Lower lobe of right lung (tissue), 2 donors: ENCODE measurements around the gene KAZALD1. TPM values are rescaled to one million over a fixed set of nuclear protein-coding genes. Genes with fewer than 3 reads are reported as not detected.

Experiments
- ATAC-seq, 2 donors: fragments of 200-7000 bp; cut with Tn5 transposase; one replicate each; pipeline ENCODE4 v1.9.1; 2020 to 2022; ENCODE audit warnings: mild to moderate bottlenecking in 2 of 2, moderate library complexity in 2 of 2
- DNase-seq: peaks from one replicate; pipeline ENCODE4 v3.0.0-alpha.2; 2020
- H3K27ac ChIP-seq: fragments of 200-600 bp; one replicate; pipeline ENCODE4 v1.8.0; 2022
- H3K27me3 ChIP-seq: fragments of 200-600 bp; one replicate; pipeline ENCODE4 v1.8.0; 2022; ENCODE audit warnings: low read depth
- H3K36me3 ChIP-seq: fragments of 200-600 bp; one replicate; pipeline ENCODE4 v1.8.0; 2022; ENCODE audit warnings: mild to moderate bottlenecking
- H3K4me1 ChIP-seq: fragments of 200-600 bp; one replicate; pipeline ENCODE4 v1.8.0; 2022
- H3K4me3 ChIP-seq: fragments of 200-600 bp; one replicate; pipeline ENCODE4 v1.8.0; 2022; ENCODE audit warnings: mild to moderate bottlenecking
- H3K9me3 ChIP-seq: fragments of 200-600 bp; one replicate; pipeline ENCODE4 v1.8.0; 2022
- CTCF ChIP-seq: fragments of 200-600 bp; IDR thresholded peaks from one replicate; pipeline ENCODE4 v1.8.0; 2022; ENCODE audit warnings: antibody characterized with exemption, mild to moderate bottlenecking
- intact Hi-C: fragments of 100-400 bp; cut with DNase I; formaldehyde crosslinking; loops from one replicate; pipeline ENCODE4 v1.11.0; 2022
- total RNA-seq: library from RNA; stranded (reverse); fragmentation: NEBNext Ultra II Directional; extraction: Animal tissue kit (Norgen Biotek cat#: 25700); gene quantifications from one replicate; pipeline ENCODE4 v1.2.1, GENCODE V29; 2021
- donor health status: DM: no; HTN: yes; CAD: no; lungs with severe emphysema.

Gene KAZALD1
- total RNA-seq, 1 donor from 2014 or later = 9.9 TPM

- DNase-seq = peak; percentile 67
Measured at GRCh38 chr10:101095550-101096213, 33.9 kb downstream of the KAZALD1 start.

GRCh38 chr10:101096378-101096777 is 34.6 kb downstream of the KAZALD1 start:
- intact Hi-C loops = no loop called here
- no peak overlapping the region for H3K27ac ChIP-seq

More at GRCh38 chr10:101095550-101096213, 33.9 kb downstream of the KAZALD1 start:
- peak; percentile 82 to 87 for ATAC-seq
- no peak overlapping the region for H3K4me3 ChIP-seq
- H3K27ac ChIP-seq = no peak overlapping the region
- intact Hi-C loops = no loop called here
- no peaks in the 10 kb centered on the region for H3K36me3 ChIP-seq
- H3K27me3 ChIP-seq = peaks cover 92% of the 10 kb centered on the region
- no peaks in the 10 kb centered on the region for H3K9me3 ChIP-seq
- TF ChIP-seq CTCF = peak; percentile 81
- H3K4me1 ChIP-seq = no peaks in the 10 kb centered on the region

GRCh38 chr10:101097881-101098280 is 36.1 kb downstream of the KAZALD1 start:
- ATAC-seq (no peak), DNase-seq (no peak)
- Histone ChIP-seq H3K27ac (no peak overlapping the region), H3K9me3 (no peaks in the 10 kb centered on the region), H3K4me3 (no peak overlapping the region), H3K4me1 (no peaks in the 10 kb centered on the region), H3K36me3 (no peaks in the 10 kb centered on the region), H3K27me3 (peaks cover 80% of the 10 kb centered on the region)
- TF ChIP-seq CTCF = no peak
- intact Hi-C loops = no loop called here

More at GRCh38 chr10:101096378-101096777, 34.6 kb downstream of the KAZALD1 start:
- Histone ChIP-seq H3K36me3 (no peaks in the 10 kb centered on the region), H3K9me3 (no peaks in the 10 kb centered on the region), H3K27me3 (peaks cover 91% of the 10 kb centered on the region), H3K4me1 (no peaks in the 10 kb centered on the region), H3K4me3 (no peak overlapping the region)
- no peak for DNase-seq
- no peak for TF ChIP-seq CTCF
- no peak for ATAC-seq

GRCh38 chr10:101099901-101100300 is 38.1 kb downstream of the KAZALD1 start:
- Histone ChIP-seq H3K36me3 (no peaks in the 10 kb centered on the region), H3K4me1 (no peaks in the 10 kb centered on the region), H3K27me3 (peaks cover 65% of the 10 kb centered on the region), H3K9me3 (no peaks in the 10 kb centered on the region), H3K27ac (no peak overlapping the region), H3K4me3 (no peak overlapping the region)
- TF ChIP-seq CTCF = no peak
- intact Hi-C loops = no loop called here
- no peak for ATAC-seq
- DNase-seq = no peak

- Histone ChIP-seq H3K27ac (no peak overlapping the region), H3K4me3 (no peak overlapping the region), H3K36me3 (no peaks in the 10 kb centered on the region), H3K4me1 (no peaks in the 10 kb centered on the region), H3K27me3 (peaks cover 52% of the 10 kb centered on the region), H3K9me3 (no peaks in the 10 kb centered on the region)
- ATAC-seq = no peak
- intact Hi-C loops = no loop called here
- no peak for DNase-seq
- TF ChIP-seq CTCF = no peak
Measured at GRCh38 chr10:101101372-101101881, 39.6 kb downstream of the KAZALD1 start.
